ENCODE measurements around the gene TMEM179.

The TMEM179 gene

DNA sequence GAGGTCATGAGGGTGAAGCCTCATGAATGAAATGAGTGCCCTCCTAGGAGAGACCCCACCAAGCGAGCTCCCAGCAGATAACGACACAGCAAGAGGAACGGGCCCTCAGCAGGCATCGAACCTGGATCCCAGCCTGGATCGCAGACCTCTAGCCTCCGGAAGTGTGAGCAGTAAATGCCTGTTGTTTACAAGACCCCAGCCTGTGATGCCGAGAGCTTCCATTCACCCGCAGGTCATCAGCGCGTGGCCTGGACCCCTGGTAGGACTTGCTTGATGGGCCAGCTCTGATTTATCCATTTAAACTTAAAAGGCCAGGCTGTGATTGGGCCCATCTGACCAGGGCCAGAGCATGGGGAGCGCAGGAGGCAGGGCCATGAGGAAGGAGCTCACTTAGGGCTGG is 7.0 kb downstream of the TMEM179 start:
- H4K20me1 ChIP-seq (ENCODE audit: insufficient read depth, low read length) = no peaks in the 10 kb centered on the region
- H2AFZ ChIP-seq (ENCODE audit: low read depth, low read length) = no peak overlapping the region
- TF ChIP-seq EZH2phosphoT487 (IDR thresholded peaks at IDR 0.05; ENCODE audit: low read depth) = no peak
- TF ChIP-seq, protein P1, sequence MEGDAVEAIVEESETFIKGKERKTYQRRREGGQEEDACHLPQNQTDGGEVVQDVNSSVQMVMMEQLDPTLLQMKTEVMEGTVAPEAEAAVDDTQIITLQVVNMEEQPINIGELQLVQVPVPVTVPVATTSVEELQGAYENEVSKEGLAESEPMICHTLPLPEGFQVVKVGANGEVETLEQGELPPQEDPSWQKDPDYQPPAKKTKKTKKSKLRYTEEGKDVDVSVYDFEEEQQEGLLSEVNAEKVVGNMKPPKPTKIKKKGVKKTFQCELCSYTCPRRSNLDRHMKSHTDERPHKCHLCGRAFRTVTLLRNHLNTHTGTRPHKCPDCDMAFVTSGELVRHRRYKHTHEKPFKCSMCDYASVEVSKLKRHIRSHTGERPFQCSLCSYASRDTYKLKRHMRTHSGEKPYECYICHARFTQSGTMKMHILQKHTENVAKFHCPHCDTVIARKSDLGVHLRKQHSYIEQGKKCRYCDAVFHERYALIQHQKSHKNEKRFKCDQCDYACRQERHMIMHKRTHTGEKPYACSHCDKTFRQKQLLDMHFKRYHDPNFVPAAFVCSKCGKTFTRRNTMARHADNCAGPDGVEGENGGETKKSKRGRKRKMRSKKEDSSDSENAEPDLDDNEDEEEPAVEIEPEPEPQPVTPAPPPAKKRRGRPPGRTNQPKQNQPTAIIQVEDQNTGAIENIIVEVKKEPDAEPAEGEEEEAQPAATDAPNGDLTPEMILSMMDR (IDR thresholded peaks at IDR 0.05; ENCODE audit: low read depth, low read length) = no peak
- H3K9me3 ChIP-seq (ENCODE audit: insufficient read depth, low read length) = no peaks in the 10 kb centered on the region
- no peaks in the 10 kb centered on the region for H3K79me2 ChIP-seq (ENCODE audit: low read length)
- H3K9ac ChIP-seq (ENCODE audit: low read length) = no peak overlapping the region
- no peaks in the 10 kb centered on the region for H3K4me1 ChIP-seq (ENCODE audit: low read length)
- H3K27me3 ChIP-seq (ENCODE audit: low read depth, low read length) = peaks cover 2% of the 10 kb centered on the region; the same call in 1 of the 2 replicates
- no peak overlapping the region for H3K27ac ChIP-seq (ENCODE audit: low read length)
- no peak overlapping the region for H3K4me2 ChIP-seq (ENCODE audit: low read length)
- H3K36me3 ChIP-seq (replicated peaks; ENCODE audit: low read depth, low read length) = no peaks in the 10 kb centered on the region
- H3K4me3 ChIP-seq (ENCODE audit: low read length) = no peak overlapping the region

DNA sequence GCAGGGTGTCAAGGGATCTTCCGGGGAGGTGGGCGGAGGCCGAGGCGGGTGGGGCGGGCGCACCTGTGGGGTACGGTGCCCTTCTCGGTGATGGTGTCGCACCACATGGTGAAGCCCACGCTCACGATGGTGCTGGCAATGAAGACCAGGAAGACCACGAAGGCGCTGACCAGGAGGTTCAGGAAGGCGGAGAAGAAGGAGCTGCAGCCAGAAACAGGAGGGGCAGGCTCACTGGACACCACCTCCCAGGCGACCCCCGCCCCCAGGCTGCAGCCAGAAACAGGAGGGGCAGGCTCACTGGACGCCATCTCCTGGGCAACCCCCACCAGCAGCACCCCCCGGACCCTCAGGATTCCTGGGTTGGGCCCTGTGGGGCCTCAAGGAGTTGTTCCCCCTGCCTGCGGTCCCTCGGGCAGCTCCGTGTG is 7.6 kb downstream of the TMEM179 start:
- Histone ChIP-seq H4K20me1 (ENCODE audit: insufficient read depth, low read length) (no peaks in the 10 kb centered on the region), H3K9me3 (ENCODE audit: insufficient read depth, low read length) (no peaks in the 10 kb centered on the region), H3K4me3 (ENCODE audit: low read length) (no peak overlapping the region), H3K36me3 (replicated peaks; ENCODE audit: low read depth, low read length) (no peaks in the 10 kb centered on the region), H3K27me3 (ENCODE audit: low read depth, low read length) (peaks cover 7% of the 10 kb centered on the region; the same call in 1 of the 2 replicates), H3K27ac (ENCODE audit: low read length) (no peak overlapping the region), H3K9ac (ENCODE audit: low read length) (no peak overlapping the region), H2AFZ (ENCODE audit: low read depth, low read length) (no peak overlapping the region), H3K4me1 (ENCODE audit: low read length) (no peaks in the 10 kb centered on the region), H3K4me2 (ENCODE audit: low read length) (no peak overlapping the region), H3K79me2 (ENCODE audit: low read length) (no peaks in the 10 kb centered on the region)
- TF ChIP-seq, protein P1 (IDR thresholded peaks at IDR 0.05; ENCODE audit: low read depth, low read length) = no peak
- no peak for TF ChIP-seq EZH2phosphoT487 (IDR thresholded peaks at IDR 0.05; ENCODE audit: low read depth)

DNA sequence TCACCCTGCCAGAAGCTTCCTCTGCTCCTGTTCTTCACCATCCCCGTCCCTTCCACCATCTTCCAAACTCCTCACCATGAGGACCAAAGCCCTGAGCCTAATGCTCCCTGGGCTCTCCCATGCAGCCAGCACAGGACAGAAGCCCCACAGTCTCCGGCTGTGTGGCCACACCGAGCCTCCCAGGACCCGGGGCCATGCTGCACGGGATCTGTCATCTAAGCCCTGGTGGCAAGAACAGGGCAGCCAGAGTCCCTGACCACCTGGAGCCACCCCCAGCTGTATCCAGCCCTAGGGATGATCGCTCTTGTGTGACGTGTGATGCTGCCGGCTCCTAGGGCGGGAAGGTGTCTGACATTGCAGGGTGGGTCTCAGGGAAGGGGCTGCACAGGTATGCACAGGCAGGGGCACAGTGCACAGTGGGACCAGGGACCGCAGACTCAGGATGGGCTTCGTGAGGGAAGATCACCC is 8.1 kb downstream of the TMEM179 start:
- Histone ChIP-seq H3K27me3 (ENCODE audit: low read depth, low read length) (peaks cover 7% of the 10 kb centered on the region; the same call in 1 of the 2 replicates), H3K9ac (ENCODE audit: low read length) (no peak overlapping the region), H2AFZ (ENCODE audit: low read depth, low read length) (no peak overlapping the region), H3K4me1 (ENCODE audit: low read length) (no peaks in the 10 kb centered on the region), H3K4me2 (ENCODE audit: low read length) (no peak overlapping the region), H3K27ac (ENCODE audit: low read length) (no peak overlapping the region), H3K36me3 (replicated peaks; ENCODE audit: low read depth, low read length) (no peaks in the 10 kb centered on the region), H3K4me3 (ENCODE audit: low read length) (no peak overlapping the region), H3K79me2 (ENCODE audit: low read length) (no peaks in the 10 kb centered on the region), H3K9me3 (ENCODE audit: insufficient read depth, low read length) (no peaks in the 10 kb centered on the region), H4K20me1 (ENCODE audit: insufficient read depth, low read length) (no peaks in the 10 kb centered on the region)
- TF ChIP-seq, protein P1 (IDR thresholded peaks at IDR 0.05; ENCODE audit: low read depth, low read length) = no peak
- no peak for TF ChIP-seq EZH2phosphoT487 (IDR thresholded peaks at IDR 0.05; ENCODE audit: low read depth)

DNA sequence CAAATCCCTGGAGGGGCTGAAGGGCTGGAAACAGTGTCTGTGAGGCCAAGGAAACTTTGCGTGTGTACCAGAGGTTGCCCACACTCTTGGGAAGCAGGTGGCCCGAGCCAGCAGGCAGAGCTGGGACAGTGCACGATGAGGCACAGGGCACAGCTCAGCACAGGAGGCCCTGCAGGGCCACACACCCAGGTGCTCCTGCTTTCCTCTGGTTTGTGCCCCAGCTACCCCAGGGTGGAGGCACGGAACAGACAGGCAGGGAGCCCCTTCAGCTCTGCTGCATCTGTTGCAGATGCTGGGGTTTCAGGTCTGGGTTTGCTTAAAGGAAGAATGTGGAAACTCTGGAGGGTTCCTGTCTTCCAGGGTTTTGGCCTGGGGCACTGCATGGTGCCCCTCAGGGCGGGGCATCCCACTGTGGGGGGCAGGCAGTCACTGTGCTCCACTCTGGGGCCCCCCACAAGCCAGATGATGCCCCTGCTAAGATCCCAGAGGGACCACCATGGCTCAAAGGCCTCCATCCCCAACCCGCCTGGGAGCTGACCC is 8.6 kb downstream of the TMEM179 start:
- H3K27me3 ChIP-seq (ENCODE audit: low read depth, low read length) = peaks cover 7% of the 10 kb centered on the region; the same call in 1 of the 2 replicates

More for the DNA sequence above, 8.6 kb downstream of the TMEM179 start:
- H3K9ac ChIP-seq (ENCODE audit: low read length) = no peak overlapping the region
- H3K79me2 ChIP-seq (ENCODE audit: low read length) = no peaks in the 10 kb centered on the region
- H4K20me1 ChIP-seq (ENCODE audit: insufficient read depth, low read length) = no peaks in the 10 kb centered on the region
- H2AFZ ChIP-seq (ENCODE audit: low read depth, low read length) = no peak overlapping the region
- H3K27ac ChIP-seq (ENCODE audit: low read length) = no peak overlapping the region
- H3K4me2 ChIP-seq (ENCODE audit: low read length) = no peak overlapping the region
- no peak for TF ChIP-seq EZH2phosphoT487 (IDR thresholded peaks at IDR 0.05; ENCODE audit: low read depth)
- TF ChIP-seq, protein P1 (IDR thresholded peaks at IDR 0.05; ENCODE audit: low read depth, low read length) = no peak
- no peaks in the 10 kb centered on the region for H3K4me1 ChIP-seq (ENCODE audit: low read length)
- no peak overlapping the region for H3K4me3 ChIP-seq (ENCODE audit: low read length)
- no peaks in the 10 kb centered on the region for H3K36me3 ChIP-seq (replicated peaks; ENCODE audit: low read depth, low read length)
- no peaks in the 10 kb centered on the region for H3K9me3 ChIP-seq (ENCODE audit: insufficient read depth, low read length)
